ENCODE measurements around the gene OSBPL9. TPM values are rescaled to one million over a fixed set of nuclear protein-coding genes. Genes with fewer than 3 reads are reported as not detected.
A peak's percentile ranks its signal among the peaks of the same experiment; 100 is the strongest.

The OSBPL9 gene
- total RNA-seq, 5 donors from 2014 or later (not counting 1 experiment from before 2014, with no cell fraction given) = 39.8 to 50.7 (median 43.4) TPM

DNA sequence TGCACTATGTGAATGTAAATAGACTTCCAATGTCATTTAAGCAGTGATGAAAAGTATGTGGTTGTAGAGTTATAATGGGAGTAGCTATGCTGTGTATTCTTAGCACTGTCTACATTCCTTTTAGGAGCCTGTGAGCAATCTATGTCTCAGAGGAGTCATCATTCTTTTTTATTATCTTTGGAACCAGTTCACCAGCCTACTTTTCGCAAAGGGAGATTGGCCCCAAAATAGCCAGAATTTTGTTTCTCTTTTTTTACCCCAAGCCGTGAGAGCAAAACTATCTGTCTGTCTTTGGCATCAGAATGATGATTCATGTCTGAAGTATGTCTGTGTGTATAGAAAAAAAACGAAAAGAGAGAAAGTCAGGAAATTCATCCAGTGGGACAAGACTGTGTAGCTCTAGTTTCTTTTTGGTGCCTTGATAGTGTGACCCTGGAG, 44.2 kb downstream of the OSBPL9 start:
- 90% methylated on average over 2 of the region's 3 CpGs for WGBS (ENCODE audit: insufficient coverage)
- no peak for DNase-seq
- ChIA-PET CTCF (no interaction called here), POLR2A (no interaction called here)
- Mint-ChIP-seq H3K27ac (no peak overlapping the region), H3K9me3 (no peaks in the 10 kb centered on the region), H3K4me3 (no peak overlapping the region), H3K4me1 (peaks cover 5 to 11% (median 6%) of the 10 kb centered on the region in 3 donors), H3K36me3 (peaks cover 26% of the 10 kb centered on the region), H3K27me3 (no peaks in the 10 kb centered on the region)
- Histone ChIP-seq H3K4me3 (ENCODE audit: control insufficient read depth in 1 of 2, extremely low read depth in 1 of 2, low read length in 1 of 2) (no peak overlapping the region), H3K4me1 (ENCODE audit: control insufficient read depth in 1 of 2, extremely low read depth in 1 of 2, insufficient read depth in 2 of 2, low read length in 2 of 2) (no peaks in the 10 kb centered on the region), H3K27me3 (replicated peaks in 1 of 2; ENCODE audit: control insufficient read depth in 2 of 2, extremely low read depth in 1 of 2, insufficient read depth in 2 of 2, low read length in 1 of 2) (no peaks in the 10 kb centered on the region), H3K36me3 (ENCODE audit: control insufficient read depth in 2 of 2, extremely low read depth in 1 of 2, insufficient read depth in 1 of 2, low read length in 1 of 2) (peaks cover 0 to 6% of the 10 kb centered on the region in 2 donors), H3K9me3 (no peaks in the 10 kb centered on the region), H3K27ac (ENCODE audit: low read length) (no peak overlapping the region)
- no peak for ATAC-seq (replicated peaks in 1 of 4)

DNA sequence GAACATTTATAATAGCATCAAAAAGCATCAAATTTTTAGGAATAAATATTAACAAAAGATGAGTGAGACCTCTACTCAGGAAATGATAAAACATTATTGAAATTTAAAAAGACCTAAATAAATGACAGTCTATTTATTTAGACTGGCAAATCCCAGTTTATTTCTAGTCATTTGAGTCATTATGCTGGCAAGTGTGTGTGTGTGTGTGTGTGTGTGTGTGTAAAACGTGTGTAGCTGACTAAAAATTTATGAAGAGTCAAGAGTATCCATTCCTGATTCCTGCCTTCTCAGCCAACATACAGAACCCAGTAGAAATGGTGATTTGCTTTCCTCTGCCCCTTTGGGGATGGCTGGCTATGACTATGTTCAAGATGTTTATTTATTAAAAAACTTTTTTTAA, 46.2 kb downstream of the OSBPL9 start:
- H3K27me3 Mint-ChIP-seq = no peaks in the 10 kb centered on the region
- no peaks in the 10 kb centered on the region for H3K9me3 ChIP-seq
- no peak overlapping the region for H3K4me3 ChIP-seq (ENCODE audit: control insufficient read depth in 1 of 2, extremely low read depth in 1 of 2, low read length in 1 of 2)
- DNase-seq = no peak
- peaks cover 5 to 25% (median 6%) of the 10 kb centered on the region in 3 donors for H3K4me1 Mint-ChIP-seq
- WGBS (ENCODE audit: insufficient coverage) = no CpG with 5 or more reads among the region's 1 CpG
- ChIA-PET CTCF (interaction anchor here in 1 of 2 donors (0.7 kb wide), 1 partner anchor 98 kb away, joined by 4 read pairs; no protein-coding TSS in a partner anchor), POLR2A (no interaction called here)
- no peak overlapping the region for H3K4me3 Mint-ChIP-seq
- H3K4me1 ChIP-seq (ENCODE audit: control insufficient read depth in 1 of 2, extremely low read depth in 1 of 2, insufficient read depth in 2 of 2, low read length in 2 of 2) = no peaks in the 10 kb centered on the region
- no peaks in the 10 kb centered on the region for H3K9me3 Mint-ChIP-seq
- no peak for ATAC-seq (replicated peaks in 1 of 4)
- peaks cover 17% of the 10 kb centered on the region for H3K36me3 Mint-ChIP-seq
- no peak overlapping the region for H3K27ac ChIP-seq (ENCODE audit: low read length)
- no peaks in the 10 kb centered on the region for H3K27me3 ChIP-seq (replicated peaks in 1 of 2; ENCODE audit: control insufficient read depth in 2 of 2, extremely low read depth in 1 of 2, insufficient read depth in 2 of 2, low read length in 1 of 2)
- H3K36me3 ChIP-seq (ENCODE audit: control insufficient read depth in 2 of 2, extremely low read depth in 1 of 2, insufficient read depth in 1 of 2, low read length in 1 of 2) = no peaks in the 10 kb centered on the region
- H3K27ac Mint-ChIP-seq = no peak overlapping the region

DNA sequence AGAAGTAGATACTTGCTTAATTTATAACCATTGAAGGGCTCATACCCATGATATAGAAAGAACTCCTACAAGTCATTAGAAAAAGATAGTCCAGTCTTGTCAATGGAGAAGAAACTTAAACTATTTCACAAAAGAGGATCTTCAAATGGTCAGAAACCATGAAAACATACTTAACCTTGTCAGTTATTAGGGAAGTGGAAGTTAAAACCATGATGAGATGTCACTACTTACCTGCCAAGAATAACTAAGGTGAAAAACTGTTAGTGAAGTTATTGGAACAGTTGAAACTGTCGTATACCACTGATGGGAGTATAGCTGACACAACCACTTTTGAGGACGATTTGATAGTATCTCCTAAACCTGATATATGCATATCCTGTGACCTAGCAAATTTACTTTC, 46.8 kb downstream of the OSBPL9 start:
- H3K27me3 Mint-ChIP-seq = no peaks in the 10 kb centered on the region
- no peaks in the 10 kb centered on the region for H3K9me3 Mint-ChIP-seq
- no peaks in the 10 kb centered on the region for H3K9me3 ChIP-seq
- H3K4me1 ChIP-seq (ENCODE audit: control insufficient read depth in 1 of 2, extremely low read depth in 1 of 2, insufficient read depth in 2 of 2, low read length in 2 of 2) = no peaks in the 10 kb centered on the region
- H3K27me3 ChIP-seq (replicated peaks in 1 of 2; ENCODE audit: control insufficient read depth in 2 of 2, extremely low read depth in 1 of 2, insufficient read depth in 2 of 2, low read length in 1 of 2) = no peaks in the 10 kb centered on the region
- peaks cover 16% of the 10 kb centered on the region for H3K36me3 Mint-ChIP-seq
- no peak for ATAC-seq (replicated peaks in 1 of 4)
- peaks cover 5 to 25% (median 6%) of the 10 kb centered on the region in 3 donors for H3K4me1 Mint-ChIP-seq
- DNase-seq = no peak
- H3K4me3 Mint-ChIP-seq = no peak overlapping the region
- H3K27ac ChIP-seq (ENCODE audit: low read length) = no peak overlapping the region
- CTCF ChIA-PET = no interaction called here
- no peak overlapping the region for H3K4me3 ChIP-seq (ENCODE audit: control insufficient read depth in 1 of 2, extremely low read depth in 1 of 2, low read length in 1 of 2)
- no peak overlapping the region for H3K27ac Mint-ChIP-seq
- WGBS (ENCODE audit: insufficient coverage) = no CpG with 5 or more reads among the region's 2 CpGs
- POLR2A ChIA-PET = no interaction called here
- H3K36me3 ChIP-seq (ENCODE audit: control insufficient read depth in 2 of 2, extremely low read depth in 1 of 2, insufficient read depth in 1 of 2, low read length in 1 of 2) = no peaks in the 10 kb centered on the region

DNA sequence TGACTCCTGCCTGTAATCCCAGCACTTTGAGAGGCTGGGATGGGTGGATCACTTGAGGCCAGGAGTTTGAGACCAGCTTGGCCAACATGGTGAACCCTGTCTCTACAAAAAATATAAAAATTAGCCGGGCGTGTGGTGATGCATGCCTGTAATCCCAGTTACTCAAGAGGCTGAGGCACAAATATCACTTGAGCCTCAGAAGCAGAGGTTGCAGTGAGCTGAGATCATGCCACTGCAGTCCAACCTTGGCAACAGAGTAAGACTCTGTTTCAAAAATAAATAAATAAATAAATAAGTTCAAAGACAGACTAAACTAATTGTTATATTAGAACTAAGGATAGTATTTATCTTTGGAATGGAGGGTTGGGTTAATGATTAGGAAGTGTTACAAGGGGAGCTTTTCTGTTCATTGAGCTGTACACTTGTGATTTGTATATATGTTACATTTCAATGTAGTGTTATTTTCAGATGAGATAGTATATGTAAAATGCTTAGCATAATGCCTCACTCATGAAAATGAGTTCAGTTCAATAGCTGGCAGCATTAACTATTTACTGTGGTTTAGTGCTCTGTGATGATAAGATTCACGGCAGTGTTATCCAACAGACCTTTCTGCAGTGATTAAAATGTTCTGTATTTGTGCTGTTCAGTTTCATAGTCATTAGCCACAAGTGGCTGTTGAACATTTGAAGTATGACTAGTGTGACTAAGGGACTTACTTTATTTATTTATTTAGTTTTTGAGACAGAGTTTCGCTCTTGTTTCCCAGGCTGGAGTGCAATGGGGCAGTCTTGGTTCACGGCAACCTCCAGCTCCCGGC, 47.7 kb downstream of the OSBPL9 start:
- Histone ChIP-seq H3K9me3 (no peaks in the 10 kb centered on the region), H3K27ac (ENCODE audit: low read length) (no peak overlapping the region), H3K4me1 (ENCODE audit: control insufficient read depth in 1 of 2, extremely low read depth in 1 of 2, insufficient read depth in 2 of 2, low read length in 2 of 2) (no peaks in the 10 kb centered on the region), H3K27me3 (replicated peaks in 1 of 2; ENCODE audit: control insufficient read depth in 2 of 2, extremely low read depth in 1 of 2, insufficient read depth in 2 of 2, low read length in 1 of 2) (no peaks in the 10 kb centered on the region), H3K36me3 (ENCODE audit: control insufficient read depth in 2 of 2, extremely low read depth in 1 of 2, insufficient read depth in 1 of 2, low read length in 1 of 2) (peaks cover 0 to 3% of the 10 kb centered on the region in 2 donors), H3K4me3 (ENCODE audit: control insufficient read depth in 1 of 2, extremely low read depth in 1 of 2, low read length in 1 of 2) (no peak overlapping the region)
- ATAC-seq (replicated peaks in 1 of 4) (no peak), DNase-seq (no peak)
- WGBS (ENCODE audit: insufficient coverage) = 95% methylated on average over 6 of the region's 6 CpGs
- peaks cover 4 to 26% (median 5%) of the 10 kb centered on the region in 3 donors for H3K4me1 Mint-ChIP-seq
- no peaks in the 10 kb centered on the region for H3K27me3 Mint-ChIP-seq
- H3K9me3 Mint-ChIP-seq = no peaks in the 10 kb centered on the region
- POLR2A ChIA-PET = interaction anchor here in 1 of 2 donors (0.6 kb wide), 1 partner anchor 63 kb away, joined by 3 read pairs; no protein-coding TSS in a partner anchor
- no peak overlapping the region for H3K27ac Mint-ChIP-seq
- peaks cover 20% of the 10 kb centered on the region for H3K36me3 Mint-ChIP-seq
- CTCF ChIA-PET = interaction anchor here in 1 of 2 donors (0.5 kb wide), 1 partner anchor 103 kb away, joined by 3 read pairs; no protein-coding TSS in a partner anchor
- no peak overlapping the region for H3K4me3 Mint-ChIP-seq

DNA sequence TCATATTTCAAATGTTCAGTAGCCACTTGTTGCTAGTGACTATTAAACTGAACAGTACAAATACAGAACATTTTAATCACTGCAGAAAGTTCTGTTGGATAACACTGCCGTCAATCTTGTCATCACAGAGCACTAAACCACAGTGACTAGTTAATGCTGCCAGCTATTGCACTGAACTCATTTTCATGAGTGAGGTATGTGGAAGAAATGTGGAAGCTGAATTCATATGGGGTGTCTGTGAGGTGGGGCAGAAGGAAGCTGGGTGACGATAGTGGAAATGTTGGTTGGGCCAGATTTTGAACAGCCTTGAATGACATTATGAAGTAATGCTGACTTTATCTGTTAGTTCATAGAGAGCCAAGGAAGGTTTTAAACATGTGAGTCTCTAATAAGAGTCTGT, 49.6 kb downstream of the OSBPL9 start:
- Mint-ChIP-seq H3K36me3 (peaks cover 21% of the 10 kb centered on the region), H3K27me3 (no peaks in the 10 kb centered on the region), H3K4me1 (peaks cover 2 to 24% (median 5%) of the 10 kb centered on the region in 3 donors), H3K4me3 (no peak overlapping the region), H3K9me3 (no peaks in the 10 kb centered on the region), H3K27ac (no peak overlapping the region)
- H3K27ac ChIP-seq (ENCODE audit: low read length) = no peak overlapping the region
- DNase-seq (peak in 1 of 35 experiments; percentile 10), ATAC-seq (replicated peaks in 1 of 4) (no peak)
- ChIA-PET POLR2A (no interaction called here), CTCF (no interaction called here)
- peaks cover 0 to 3% of the 10 kb centered on the region in 2 donors for H3K36me3 ChIP-seq (ENCODE audit: control insufficient read depth in 2 of 2, extremely low read depth in 1 of 2, insufficient read depth in 1 of 2, low read length in 1 of 2)
- H3K4me3 ChIP-seq (ENCODE audit: control insufficient read depth in 1 of 2, extremely low read depth in 1 of 2, low read length in 1 of 2) = no peak overlapping the region
- H3K9me3 ChIP-seq = no peaks in the 10 kb centered on the region
- no peaks in the 10 kb centered on the region for H3K27me3 ChIP-seq (replicated peaks in 1 of 2; ENCODE audit: control insufficient read depth in 2 of 2, extremely low read depth in 1 of 2, insufficient read depth in 2 of 2, low read length in 1 of 2)
- H3K4me1 ChIP-seq (ENCODE audit: control insufficient read depth in 1 of 2, extremely low read depth in 1 of 2, insufficient read depth in 2 of 2, low read length in 2 of 2) = no peaks in the 10 kb centered on the region
- WGBS (ENCODE audit: insufficient coverage) = 88% methylated on average over 1 of the region's 2 CpGs

DNA sequence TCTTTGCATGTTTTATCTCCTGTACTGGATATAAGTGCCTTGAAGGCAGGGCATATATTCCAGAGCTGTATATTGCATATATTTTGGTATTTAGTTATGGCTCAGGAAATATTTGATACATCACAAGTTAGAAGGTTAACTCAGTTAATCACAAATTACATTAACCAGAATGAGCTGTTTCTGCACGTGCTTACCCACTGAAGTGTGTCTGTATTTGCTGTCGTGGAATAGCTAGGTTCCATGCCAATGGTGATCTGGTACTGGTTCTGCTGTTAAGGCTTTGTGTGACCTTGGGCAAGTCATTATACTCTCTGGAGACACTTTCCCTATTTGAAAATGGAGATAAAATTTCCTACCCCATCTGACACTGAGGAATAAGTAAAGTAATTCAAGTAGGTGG, 50.7 kb downstream of the OSBPL9 start:
- Mint-ChIP-seq H3K27me3 (no peaks in the 10 kb centered on the region), H3K4me3 (no peak overlapping the region), H3K27ac (no peak overlapping the region), H3K9me3 (no peaks in the 10 kb centered on the region), H3K36me3 (peaks cover 17% of the 10 kb centered on the region), H3K4me1 (peaks cover 2 to 24% (median 2%) of the 10 kb centered on the region in 3 donors)
- Histone ChIP-seq H3K27me3 (replicated peaks in 1 of 2; ENCODE audit: control insufficient read depth in 2 of 2, extremely low read depth in 1 of 2, insufficient read depth in 2 of 2, low read length in 1 of 2) (no peaks in the 10 kb centered on the region), H3K4me3 (ENCODE audit: control insufficient read depth in 1 of 2, extremely low read depth in 1 of 2, low read length in 1 of 2) (no peak overlapping the region), H3K27ac (ENCODE audit: low read length) (no peak overlapping the region), H3K36me3 (ENCODE audit: control insufficient read depth in 2 of 2, extremely low read depth in 1 of 2, insufficient read depth in 1 of 2, low read length in 1 of 2) (peaks cover 0 to 3% of the 10 kb centered on the region in 2 donors), H3K4me1 (ENCODE audit: control insufficient read depth in 1 of 2, extremely low read depth in 1 of 2, insufficient read depth in 2 of 2, low read length in 2 of 2) (no peaks in the 10 kb centered on the region), H3K9me3 (no peaks in the 10 kb centered on the region)
- DNase-seq = no peak
- ChIA-PET POLR2A (interaction anchor here in 1 of 2 donors (0.7 kb wide), 1 partner anchor 11 kb away, joined by 17 read pairs; no protein-coding TSS in a partner anchor), CTCF (no interaction called here)
- ATAC-seq (replicated peaks in 1 of 4) = no peak
- WGBS (ENCODE audit: insufficient coverage) = no CpG with 5 or more reads among the region's 2 CpGs
